GM19035 (cell line): Measurements from ENCODE around the gene GFY.
"Not testable (repeated sequence)": the region's sequence is repeated elsewhere in the genome, so short reads cannot be mapped to it uniquely, and the experiment has no call there.

ENCODE experiments used
- ATAC-seq: cut with Tn5 transposase; IDR thresholded peaks from one replicate; pipeline ENCODE4 v1.9.1; 2021; ENCODE audit not compliant: unreplicated experiment

The GFY gene

GRCh38 chr19:49443366-49444099 lies 18.3 kb downstream of the GFY start:
- ATAC-seq = peak; percentile 80

- not testable (repeated sequence) for ATAC-seq
Observed at GRCh38 chr19:49444100-49444700, 19.0 kb downstream of the GFY start.

- ATAC-seq = no peak
Observed at GRCh38 chr19:49445997-49446396, 20.8 kb downstream of the GFY start.

DNA sequence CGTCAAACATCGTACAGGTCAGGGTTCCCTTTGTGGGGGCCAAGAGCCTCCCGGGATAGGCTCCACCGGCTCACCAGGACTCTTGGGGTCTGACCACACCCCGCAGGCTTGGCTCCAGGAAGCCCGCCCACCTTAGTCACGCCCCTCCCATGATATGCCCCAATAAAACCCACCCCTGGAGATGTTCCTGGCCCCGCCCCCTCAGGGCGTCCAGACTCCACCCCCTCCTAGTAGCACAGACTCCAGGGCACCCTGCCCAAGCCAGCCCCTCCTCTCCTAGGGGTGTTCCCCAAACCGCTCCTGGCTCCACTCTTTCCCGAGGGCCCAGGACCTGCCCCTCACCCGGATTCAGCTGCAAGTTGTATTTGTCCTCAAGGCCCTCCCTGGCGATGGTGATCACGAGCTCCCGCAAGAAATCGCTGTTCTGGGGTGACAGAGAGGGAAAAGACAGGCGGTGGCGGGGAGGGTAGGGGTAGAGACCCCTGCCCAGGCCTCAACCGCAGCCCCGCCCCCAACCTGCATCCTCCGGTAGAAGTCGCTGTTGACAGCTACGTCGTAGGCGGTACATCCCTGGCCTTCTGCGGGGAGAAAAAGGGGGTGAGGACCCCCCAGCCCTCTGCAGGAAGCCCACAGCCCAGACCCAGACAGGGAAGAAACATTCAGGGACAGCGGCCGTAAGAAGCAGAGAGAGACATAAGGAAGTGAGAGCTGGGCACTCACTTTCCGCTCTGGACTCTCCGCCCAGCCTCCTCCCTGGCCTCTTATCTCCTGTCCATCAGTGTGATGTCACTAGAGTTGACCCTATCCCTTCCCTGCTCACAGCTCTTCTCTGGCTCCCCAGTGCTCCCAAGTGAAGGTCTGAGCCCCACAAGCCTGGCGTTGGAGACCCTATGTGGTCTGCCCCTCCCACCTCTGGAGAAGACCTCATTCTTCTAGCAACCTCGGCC lies 22.6 kb downstream of the GFY start:
- no peak for ATAC-seq

DNA sequence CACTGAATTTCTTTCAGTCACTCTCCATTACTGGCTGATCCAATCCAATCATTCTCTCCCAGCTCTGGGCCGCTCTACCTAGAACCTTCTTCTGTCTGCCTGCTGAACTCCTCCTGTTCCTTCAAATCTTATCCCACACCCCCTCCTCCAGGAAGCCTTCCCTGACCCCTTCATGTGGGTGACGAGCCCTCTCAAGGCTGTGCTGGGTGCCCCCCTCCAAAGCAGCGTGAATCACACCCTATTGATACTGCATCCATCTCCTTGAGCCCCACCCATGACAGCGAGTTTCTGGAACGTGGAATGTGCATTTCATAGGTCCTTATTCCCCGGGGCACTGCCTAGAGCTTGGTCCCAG lies 23.2 kb downstream of the GFY start:
- ATAC-seq = no peak

- no peak for ATAC-seq
Observed at GRCh38 chr19:49450405-49450804, 25.2 kb downstream of the GFY start.

DNA sequence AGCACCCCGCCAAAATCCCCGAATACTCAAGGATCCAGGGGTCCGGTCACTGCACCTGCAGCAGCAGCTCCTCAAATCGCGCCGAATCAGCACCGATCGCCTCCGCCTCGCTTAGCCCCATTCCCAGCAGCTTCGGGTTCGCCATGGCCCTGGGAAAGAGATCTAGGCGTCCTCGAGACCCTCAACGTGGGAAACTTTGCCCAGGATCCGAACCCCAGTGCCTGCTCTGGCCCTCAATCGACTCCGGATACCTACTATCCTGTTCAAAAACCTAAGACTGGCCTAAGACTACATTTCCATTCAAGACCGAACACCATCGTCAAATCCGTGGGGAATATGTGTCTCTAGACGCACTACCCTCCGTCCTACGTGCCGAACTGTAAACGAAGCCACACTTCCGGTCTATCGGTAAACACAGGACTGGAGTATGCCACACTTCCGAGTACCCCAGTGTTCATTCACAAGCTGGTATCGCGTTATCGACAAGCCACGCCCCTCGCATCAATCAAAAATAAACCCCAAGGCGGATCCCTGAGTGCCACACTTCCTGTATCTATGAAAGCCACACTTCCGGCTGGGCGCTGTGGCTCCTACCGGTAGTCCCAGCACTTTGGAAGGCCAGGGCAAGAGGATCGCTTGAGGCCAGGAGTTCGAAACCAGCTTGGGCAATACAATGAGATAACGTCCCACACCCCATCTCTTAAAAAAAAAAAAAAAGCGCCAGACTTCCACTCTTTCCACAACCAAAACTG lies 26.4 kb downstream of the GFY start, which contains the start of gene PIH1D1:
TSS of gene PIH1D1 (minus strand) at position 385 of the 752 bp plus-strand sequence. CDS start at position 145, 240 bp downstream.
- ATAC-seq = peak; percentile 57

- peak; percentile 85 for ATAC-seq
Observed at GRCh38 chr19:49453013-49453756, 28.0 kb downstream of the GFY start, which contains the start of gene ALDH16A1. Gene ALDH16A1, plus strand, starts transcription at chr19:49453225. Its CDS starts 107 bp downstream, at chr19:49453332.

DNA sequence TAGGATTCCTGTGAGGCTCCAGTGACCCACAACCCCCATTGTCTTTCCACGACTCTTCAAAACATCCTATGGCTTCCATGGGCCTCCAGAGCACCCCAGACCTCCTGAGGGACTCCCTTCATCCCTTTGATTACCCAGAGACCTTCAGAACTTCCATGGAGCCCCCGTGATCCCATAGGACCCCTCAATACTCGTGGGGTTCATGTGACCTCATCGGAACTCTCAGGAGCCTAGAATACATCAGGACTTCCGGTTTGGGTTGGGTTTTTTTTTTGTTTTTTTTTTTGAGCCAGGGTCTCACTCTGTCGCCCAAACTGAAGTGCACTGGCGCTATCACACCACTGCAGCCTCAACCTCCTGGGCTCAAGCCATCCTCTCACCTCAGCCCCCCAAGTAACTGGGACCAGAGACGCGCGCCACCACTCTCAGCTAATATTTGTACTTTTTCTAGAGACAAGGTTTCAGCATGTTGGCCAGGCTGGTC lies 28.6 kb downstream of the GFY start:
- ATAC-seq = peak; percentile 2

- ATAC-seq = no peak
Observed at GRCh38 chr19:49455773-49456172, 30.6 kb downstream of the GFY start.

- no peak for ATAC-seq
Observed at GRCh38 chr19:49456326-49456725, 31.1 kb downstream of the GFY start.

DNA sequence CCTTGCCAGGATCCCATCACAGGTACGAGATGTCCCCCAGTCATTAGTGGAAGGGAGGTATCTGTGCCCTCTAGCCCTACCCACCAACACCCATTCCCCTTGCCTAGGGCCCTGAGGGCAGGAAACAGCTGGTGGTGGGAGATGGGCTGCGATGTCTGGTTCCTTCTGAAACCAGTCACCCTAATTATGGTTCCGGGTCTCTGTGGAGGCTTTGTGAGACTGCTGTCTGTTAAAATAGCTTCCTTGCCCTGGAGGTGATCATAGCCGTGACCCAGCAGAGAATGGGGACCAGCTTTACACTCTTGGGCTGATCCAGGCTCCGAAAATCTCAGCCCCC lies 33.3 kb downstream of the GFY start:
- no peak for ATAC-seq

- no peak for ATAC-seq
Observed at GRCh38 chr19:49459388-49459787, 34.2 kb downstream of the GFY start.

DNA sequence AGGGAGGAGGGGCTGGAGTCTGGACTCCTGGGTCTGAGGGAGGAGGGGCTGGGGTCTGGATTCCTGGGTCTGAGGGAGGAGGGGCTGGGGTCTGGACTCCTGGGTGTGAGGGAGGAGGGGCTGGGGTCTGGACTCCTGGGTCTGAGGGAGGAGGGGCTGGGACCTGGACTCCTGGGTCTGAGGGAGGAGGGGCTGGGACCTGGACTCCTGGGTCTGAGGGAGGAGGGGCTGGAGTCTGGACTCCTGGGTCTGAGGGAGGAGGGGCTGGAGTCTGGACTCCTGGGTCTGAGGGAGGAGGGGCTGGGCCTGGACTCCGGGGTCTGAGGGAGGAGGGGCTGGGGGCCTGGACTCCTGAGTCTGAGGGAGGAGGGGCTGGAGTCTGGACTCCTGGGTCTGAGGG lies 35.9 kb downstream of the GFY start:
- not testable (repeated sequence) for ATAC-seq

- no peak for ATAC-seq
Observed at GRCh38 chr19:49461656-49462055, 36.5 kb downstream of the GFY start.

DNA sequence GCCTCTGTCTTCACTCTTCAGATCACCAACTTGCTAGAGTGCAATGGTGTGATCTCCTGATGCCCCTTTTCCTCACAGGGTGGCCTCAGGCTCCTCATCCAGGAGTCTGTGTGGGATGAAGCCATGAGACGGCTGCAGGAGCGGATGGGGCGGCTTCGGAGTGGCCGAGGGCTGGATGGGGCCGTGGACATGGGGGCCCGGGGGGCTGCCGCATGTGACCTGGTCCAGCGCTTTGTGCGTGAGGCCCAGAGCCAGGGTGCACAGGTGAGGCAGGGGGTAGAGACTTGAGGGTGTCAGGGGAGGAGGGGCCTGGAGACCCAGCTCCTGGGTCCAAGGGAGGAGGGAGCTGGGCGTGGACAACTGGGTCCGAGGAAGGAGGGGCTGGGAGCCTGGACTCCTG lies 37.3 kb downstream of the GFY start:
- ATAC-seq = no peak

DNA sequence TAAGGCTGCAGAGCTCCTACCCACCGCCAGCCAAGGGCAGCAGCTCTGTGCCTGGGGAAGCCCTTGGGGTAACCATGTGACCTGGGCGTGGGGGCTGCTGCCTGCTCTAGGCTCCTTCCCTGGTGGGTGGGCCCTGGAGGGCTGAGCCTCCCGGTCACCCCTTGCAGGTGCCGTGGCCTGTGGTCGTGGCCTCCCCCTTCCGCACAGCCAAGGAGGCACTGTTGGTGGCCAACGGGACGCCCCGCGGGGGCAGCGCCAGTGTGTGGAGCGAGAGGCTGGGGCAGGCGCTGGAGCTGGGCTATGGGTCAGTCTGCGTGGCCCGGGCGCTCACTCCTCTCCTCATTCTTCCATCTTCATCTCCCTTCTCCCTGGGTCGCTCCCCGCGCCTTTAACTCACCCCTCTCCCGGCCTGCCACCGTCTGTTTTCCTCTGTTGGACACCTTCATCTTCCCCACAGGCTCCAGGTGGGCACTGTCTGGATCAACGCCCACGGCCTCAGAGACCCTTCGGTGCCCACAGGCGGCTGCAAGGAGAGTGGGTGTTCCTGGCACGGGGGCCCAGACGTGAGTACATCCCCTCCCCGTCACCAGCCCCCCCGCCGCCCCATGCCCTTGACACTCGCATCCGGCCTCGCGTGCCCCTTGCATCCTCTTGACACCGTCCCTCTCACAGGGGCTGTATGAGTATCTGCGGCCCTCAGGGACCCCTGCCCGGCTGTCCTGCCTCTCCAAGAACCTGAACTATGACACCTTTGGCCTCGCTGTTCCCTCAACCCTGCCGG lies 39.0 kb downstream of the GFY start:
- ATAC-seq = no peak

DNA sequence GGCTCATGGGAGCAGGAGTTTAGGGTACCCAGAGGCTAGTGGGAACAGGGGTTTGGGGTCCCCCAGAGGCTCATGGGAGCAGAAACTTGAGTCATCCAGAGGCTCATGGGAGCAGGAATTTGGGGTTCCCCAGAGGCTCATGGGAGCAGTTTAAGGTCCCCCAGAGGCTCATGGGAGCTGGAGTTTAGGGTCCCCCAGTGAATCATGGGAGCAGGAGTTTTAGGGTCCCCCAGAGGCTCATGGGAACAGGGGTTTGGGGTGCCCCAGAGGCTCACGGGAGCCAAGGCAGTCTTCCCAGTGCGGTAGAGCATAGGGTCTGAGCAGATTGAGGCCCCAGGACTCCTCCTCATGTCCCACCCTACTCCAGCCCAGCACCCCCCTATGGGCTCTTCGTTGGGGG lies 40.2 kb downstream of the GFY start:
- ATAC-seq = no peak

DNA sequence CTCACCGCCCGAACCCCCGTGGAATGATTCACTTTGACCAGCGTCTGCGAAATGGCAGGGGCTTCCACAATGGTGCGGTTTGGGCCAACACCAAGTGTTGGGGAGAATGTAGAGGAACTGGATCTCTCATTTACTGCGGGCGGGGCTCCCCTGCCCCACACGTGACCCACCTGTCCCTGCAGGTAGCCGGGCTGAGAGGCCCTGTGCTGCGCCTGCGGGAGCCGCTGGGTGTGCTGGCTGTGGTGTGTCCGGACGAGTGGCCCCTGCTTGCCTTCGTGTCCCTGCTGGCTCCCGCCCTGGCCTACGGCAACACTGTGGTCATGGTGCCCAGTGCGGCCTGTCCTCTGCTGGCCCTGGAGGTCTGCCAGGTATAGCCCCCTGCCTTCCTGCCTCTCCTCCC lies 43.0 kb downstream of the GFY start:
- no peak for ATAC-seq
